Liver (tissue), 3 donors: ENCODE data around the gene YARS2.

Experiments used
- GABPA ChIP-seq, 2 donors: IDR thresholded peaks in 1 of 2; conservative IDR thresholded peaks in 1 of 2; 2 replicates each; pipeline ENCODE4 v1.6.1; 2016; ENCODE audit warnings: antibody characterized with exemption in 2 of 2, mild to moderate bottlenecking in 1 of 2, moderate library complexity in 1 of 2
- JUND ChIP-seq, 2 donors: IDR thresholded peaks; 2 replicates each; pipeline ENCODE4 v1.6.1; 2016; ENCODE audit warnings: antibody characterized with exemption in 2 of 2
- MAX ChIP-seq: IDR thresholded peaks from 2 replicates; pipeline ENCODE4 v1.6.1; 2016; ENCODE audit warnings: antibody characterized with exemption
- REST ChIP-seq: IDR thresholded peaks from 2 replicates; pipeline ENCODE4 v1.6.1; 2016; ENCODE audit warnings: antibody characterized with exemption, mild to moderate bottlenecking
- RXRA ChIP-seq, 2 donors: IDR thresholded peaks; 2 replicates each; pipeline ENCODE4 v1.6.1; 2017 to 2018; ENCODE audit warnings: antibody characterized with exemption in 2 of 2, mild to moderate bottlenecking in 1 of 2
- SP1 ChIP-seq: IDR thresholded peaks from 2 replicates; pipeline ENCODE4 v1.6.1; 2018; ENCODE audit warnings: antibody characterized with exemption, mild to moderate bottlenecking
- TAF1 ChIP-seq: conservative IDR thresholded peaks from 2 replicates; pipeline ENCODE4 v1.6.1; 2016; ENCODE audit warnings: antibody characterized with exemption, mild to moderate bottlenecking
- YY1 ChIP-seq: IDR thresholded peaks from 2 replicates; pipeline ENCODE4 v1.6.1; 2016; ENCODE audit warnings: antibody characterized with exemption, mild to moderate bottlenecking
- TF ChIP-seq, protein P1 (sequence below): fragments of 150-350 bp; IDR thresholded peaks from 2 replicates; pipeline ENCODE4 v1.5.1; 2017; ENCODE audit warnings: improper control_type of control experiment, low read depth, low read length; ENCODE audit not compliant: missing input control
- donor health status: healthy.
- donor health status: healthy.

- TF ChIP-seq JUND (IDR thresholded peaks at IDR 0.05) = no peak
- TF ChIP-seq, protein P1, sequence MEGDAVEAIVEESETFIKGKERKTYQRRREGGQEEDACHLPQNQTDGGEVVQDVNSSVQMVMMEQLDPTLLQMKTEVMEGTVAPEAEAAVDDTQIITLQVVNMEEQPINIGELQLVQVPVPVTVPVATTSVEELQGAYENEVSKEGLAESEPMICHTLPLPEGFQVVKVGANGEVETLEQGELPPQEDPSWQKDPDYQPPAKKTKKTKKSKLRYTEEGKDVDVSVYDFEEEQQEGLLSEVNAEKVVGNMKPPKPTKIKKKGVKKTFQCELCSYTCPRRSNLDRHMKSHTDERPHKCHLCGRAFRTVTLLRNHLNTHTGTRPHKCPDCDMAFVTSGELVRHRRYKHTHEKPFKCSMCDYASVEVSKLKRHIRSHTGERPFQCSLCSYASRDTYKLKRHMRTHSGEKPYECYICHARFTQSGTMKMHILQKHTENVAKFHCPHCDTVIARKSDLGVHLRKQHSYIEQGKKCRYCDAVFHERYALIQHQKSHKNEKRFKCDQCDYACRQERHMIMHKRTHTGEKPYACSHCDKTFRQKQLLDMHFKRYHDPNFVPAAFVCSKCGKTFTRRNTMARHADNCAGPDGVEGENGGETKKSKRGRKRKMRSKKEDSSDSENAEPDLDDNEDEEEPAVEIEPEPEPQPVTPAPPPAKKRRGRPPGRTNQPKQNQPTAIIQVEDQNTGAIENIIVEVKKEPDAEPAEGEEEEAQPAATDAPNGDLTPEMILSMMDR = no peak
- TF ChIP-seq RXRA (IDR thresholded peaks at IDR 0.05) = no peak
- no peak for TF ChIP-seq TAF1
- TF ChIP-seq YY1 = no peak
- no peak for TF ChIP-seq REST
- TF ChIP-seq MAX = no peak
- TF ChIP-seq GABPA (IDR thresholded peaks at IDR 0.05 in 1 of 2, conservative IDR thresholded peaks at IDR 0.05 in 1 of 2) = no peak
- TF ChIP-seq SP1 = no peak
Observed at GRCh38 chr12:32754111-32754510, 1.6 kb downstream of the YARS2 start.
